ENCODE measurements around the gene ZCCHC24. TPM values are rescaled to one million over a fixed set of nuclear protein-coding genes. Genes with fewer than 3 reads are reported as not detected.
A peak's percentile ranks its signal among the peaks of the same experiment; 100 is the strongest.

The ZCCHC24 gene
- total and polyA plus RNA-seq, 2 of the 8 experiments (the other 6 are each of a cell fraction or from before 2014, with no cell fraction given) = 3.9 to 6.9 TPM

DNA sequence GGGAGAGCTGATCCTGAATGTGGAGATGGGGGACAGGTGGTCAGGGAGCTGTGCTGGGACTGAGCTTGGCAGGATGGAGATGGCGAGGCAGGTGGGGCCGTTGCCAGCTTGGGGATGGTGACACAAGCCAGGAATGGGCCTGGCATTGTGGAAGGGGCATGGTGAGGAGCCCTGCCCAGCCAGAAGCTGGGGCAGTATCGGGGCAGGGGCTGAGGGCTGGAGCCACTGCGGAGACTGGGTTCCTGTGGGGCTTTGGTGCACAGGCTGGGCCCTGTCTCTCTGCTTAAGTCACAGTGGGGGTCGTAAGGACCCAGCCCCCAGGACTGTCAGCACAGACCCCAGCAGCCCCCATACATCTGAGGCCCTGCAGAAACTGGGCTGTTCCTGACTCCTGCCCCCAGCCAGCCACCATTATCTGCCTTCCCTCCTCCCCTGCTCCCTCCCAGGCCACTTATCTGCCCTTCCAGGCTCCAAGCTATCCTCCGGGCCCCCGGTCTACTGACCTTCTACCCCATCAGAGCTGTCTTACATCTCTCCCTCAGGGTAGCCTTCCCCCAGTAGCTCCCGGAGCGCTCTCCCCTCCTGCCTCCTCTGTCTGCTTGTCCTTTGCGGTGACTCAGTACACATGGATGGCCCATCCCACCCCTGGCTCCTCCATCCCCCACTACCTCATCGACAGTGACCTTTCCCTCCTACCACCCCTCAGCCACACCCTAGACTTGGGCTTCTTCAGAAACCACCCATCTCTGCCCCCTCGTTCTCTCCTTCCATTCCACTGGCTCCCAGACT lies 54.0 kb downstream of the ZCCHC24 start:
- H3K27ac ChIP-seq (ENCODE audit: low read depth, low read length) = no peak overlapping the region
- H2BK20ac ChIP-seq (ENCODE audit: low read length) = no peak overlapping the region
- H3K79me2 ChIP-seq (ENCODE audit: control insufficient read depth in 1 of 2, insufficient read depth in 2 of 2, low read length in 2 of 2) = no peaks in the 10 kb centered on the region
- H3K4me1 ChIP-seq (replicated peaks in 1 of 4; ENCODE audit: control insufficient read depth in 3 of 4, insufficient read depth in 4 of 4, low read length in 3 of 4) = no peaks in the 10 kb centered on the region; a peak in 1 of 7 replicates
- H3K23ac ChIP-seq (ENCODE audit: insufficient read length) = no peak overlapping the region
- no peak overlapping the region for H3K18ac ChIP-seq (ENCODE audit: extremely low read depth, low read length)
- no peaks in the 10 kb centered on the region for H3K79me1 ChIP-seq (ENCODE audit: low read depth, low read length)
- no peak overlapping the region for H4K91ac ChIP-seq (replicated peaks; ENCODE audit: insufficient read length, low read length)
- H2BK120ac ChIP-seq (replicated peaks; ENCODE audit: low read depth, low read length) = no peak overlapping the region
- no peak overlapping the region; a peak in 1 of 4 replicates for H3K4me2 ChIP-seq (ENCODE audit: insufficient read depth in 1 of 2, low read depth in 2 of 2, low read length in 2 of 2)
- H3K27me3 ChIP-seq (replicated peaks in 1 of 4; ENCODE audit: control insufficient read depth in 3 of 4, extremely low read depth in 1 of 4, insufficient read depth in 3 of 4, low read length in 3 of 4) = no peaks in the 10 kb centered on the region; a peak in 1 of 7 replicates
- no peaks in the 10 kb centered on the region for H3K36me3 ChIP-seq (ENCODE audit: control insufficient read depth in 2 of 4, insufficient read depth in 4 of 4, low read length in 3 of 4)
- no peaks in the 10 kb centered on the region; the same call in 1 of the 2 replicates for H3K23me2 ChIP-seq (ENCODE audit: low read depth, low read length)
- no peaks in the 10 kb centered on the region for H3K9me3 ChIP-seq (ENCODE audit: insufficient read depth in 2 of 2, low read depth in 1 of 2, low read length in 1 of 2)
- no peak overlapping the region for H3K56ac ChIP-seq (replicated peaks; ENCODE audit: insufficient read length, low read depth, low read length)
- H4K8ac ChIP-seq (ENCODE audit: extremely low read depth, insufficient read depth, low read length) = no peak overlapping the region
- no peak overlapping the region for H2BK15ac ChIP-seq (ENCODE audit: low read length)
- ChIA-PET POLR2A (ENCODE audit: partially characterized antibody) (interaction anchor here (0.6 to 1.5 kb wide), 3 partner anchors 7 to 53 kb away, joined by 3 read pairs; no protein-coding TSS in a partner anchor), CTCF (ENCODE audit: partially characterized antibody) (interaction anchor here (0.6 to 5.9 kb wide), 14 partner anchors 7 to 1357 kb away, joined by 3 to 65 read pairs (median 4); no protein-coding TSS in a partner anchor)
- H2AFZ ChIP-seq (ENCODE audit: low read length) = no peak overlapping the region
- no peaks in the 10 kb centered on the region for H4K20me1 ChIP-seq (replicated peaks in 1 of 2; ENCODE audit: control insufficient read depth in 1 of 2, insufficient read depth in 2 of 2, low read length in 2 of 2)
- no peak overlapping the region for H3K4ac ChIP-seq (replicated peaks; ENCODE audit: insufficient read length, low read depth, low read length)
- DNase-seq (ENCODE audit: low read depth in 1 of 2, low spot score in 2 of 2) (peak in 1 of 2 experiments; percentile 39), FAIRE-seq (no peak)
- H4K5ac ChIP-seq (ENCODE audit: insufficient read length, low read depth, low read length) = no peak overlapping the region
- H2AK5ac ChIP-seq (ENCODE audit: low read depth, low read length) = no peak overlapping the region
- no peak overlapping the region; the same call in 1 of the 2 replicates for H2BK5ac ChIP-seq (ENCODE audit: low read depth, low read length)
- no peak overlapping the region for H3K4me3 ChIP-seq (ENCODE audit: extremely low read depth in 1 of 4, insufficient read depth in 2 of 4, low read depth in 3 of 4, low read length in 4 of 4)
- WGBS, 2 experiments (ENCODE audit: extremely low coverage in 1 of 2, insufficient coverage in 1 of 2, insufficient read length in 1 of 2, insufficient replicate concordance in 2 of 2, low coverage in 1 of 2, low lambda C conversion rate in 2 of 2, missing lambda C conversion rate in 1 of 2) = 83% methylated on average over 9 of the region's 12 CpGs; no CpG with 5 or more reads in 1 of the 2 experiments
- H2BK12ac ChIP-seq (ENCODE audit: low read depth, low read length) = no peak overlapping the region
- H3K14ac ChIP-seq (ENCODE audit: insufficient read length) = no peak overlapping the region
- no peak overlapping the region for H3K9ac ChIP-seq (replicated peaks in 1 of 4; ENCODE audit: extremely low read depth in 1 of 4, low read depth in 3 of 4, low read length in 3 of 4)
- TF ChIP-seq POU5F1 (IDR thresholded peaks at IDR 0.05; ENCODE audit: low read depth, low read length) = no peak
- no peak for TF ChIP-seq SP4 (IDR thresholded peaks at IDR 0.05; ENCODE audit: low read length)
- TF ChIP-seq POLR2AphosphoS5 (IDR thresholded peaks at IDR 0.05; ENCODE audit: low read depth, low read length) = no peak
- TF ChIP-seq NRF1 (IDR thresholded peaks at IDR 0.05; ENCODE audit: low read depth, low read length) = no peak
- no peak for TF ChIP-seq RNF2 (IDR thresholded peaks at IDR 0.05; ENCODE audit: borderline replicate concordance, low read depth, low read length, missing control alignments, poor library complexity, severe bottlenecking)
- no peak for TF ChIP-seq GABPA (IDR thresholded peaks at IDR 0.05; ENCODE audit: borderline replicate concordance, insufficient read depth, low read length)
- TF ChIP-seq SP1 (IDR thresholded peaks at IDR 0.05; ENCODE audit: low read depth, low read length) = no peak
- TF ChIP-seq, protein P1, sequence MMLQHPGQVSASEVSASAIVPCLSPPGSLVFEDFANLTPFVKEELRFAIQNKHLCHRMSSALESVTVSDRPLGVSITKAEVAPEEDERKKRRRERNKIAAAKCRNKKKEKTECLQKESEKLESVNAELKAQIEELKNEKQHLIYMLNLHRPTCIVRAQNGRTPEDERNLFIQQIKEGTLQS (IDR thresholded peaks at IDR 0.05; ENCODE audit: insufficient read depth, low read depth, low read length) = no peak
- TF ChIP-seq POLR2A (IDR thresholded peaks at IDR 0.05; ENCODE audit: control extremely low read depth in 1 of 2, low read depth in 2 of 2, low read length in 2 of 2) = no peak
- no peak for TF ChIP-seq EGR1 (IDR thresholded peaks at IDR 0.05; ENCODE audit: borderline replicate concordance, low read depth, low read length)
- TF ChIP-seq, protein P2, sequence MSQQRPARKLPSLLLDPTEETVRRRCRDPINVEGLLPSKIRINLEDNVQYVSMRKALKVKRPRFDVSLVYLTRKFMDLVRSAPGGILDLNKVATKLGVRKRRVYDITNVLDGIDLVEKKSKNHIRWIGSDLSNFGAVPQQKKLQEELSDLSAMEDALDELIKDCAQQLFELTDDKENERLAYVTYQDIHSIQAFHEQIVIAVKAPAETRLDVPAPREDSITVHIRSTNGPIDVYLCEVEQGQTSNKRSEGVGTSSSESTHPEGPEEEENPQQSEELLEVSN (IDR thresholded peaks at IDR 0.05) = no peak
- no peak for TF ChIP-seq SIRT6 (IDR thresholded peaks at IDR 0.05; ENCODE audit: low read length)
